BJ (cell line): Measurements from ENCODE around the gene LUC7L3. TPM values are rescaled to one million over a fixed set of nuclear protein-coding genes. Genes with fewer than 3 reads are reported as not detected.
A peak's percentile ranks its signal among the peaks of the same experiment; 100 is the strongest.

Source experiments
- CTCF ChIA-PET: fragments of 350-600 bp; formaldehyde crosslinking; extraction: SDS; loops from one replicate; lab custom pipeline; 2021; ENCODE audit warnings: antibody characterized with exemption, inconsistent platforms; lab: Yijun Ruan, JAX
- POLR2A ChIA-PET: fragments of 300-600 bp; sonication (Branson Sonifier 250); formaldehyde crosslinking; extraction: SDS; loops from one replicate; lab custom pipeline; 2021; ENCODE audit warnings: antibody characterized with exemption; lab: Charles Lee
- DNase-seq: peaks from one replicate; pipeline ENCODE4 v3.0.0-alpha.2; 2011; ENCODE audit warnings: low read depth
- H3K27me3 ChIP-seq: 2 replicates; pipeline ENCODE4 v1.6.0; 2011; ENCODE audit warnings: low read length; ENCODE audit not compliant: control insufficient read depth, insufficient read depth
- H3K36me3 ChIP-seq: 2 replicates; pipeline ENCODE4 v1.5.1; 2011; ENCODE audit warnings: low read length; ENCODE audit not compliant: control insufficient read depth, insufficient read depth
- H3K4me3 ChIP-seq: 2 replicates; pipeline ENCODE4 v1.5.1; 2011; ENCODE audit warnings: low read depth, mild to moderate bottlenecking, control low read depth, low read length
- CTCF ChIP-seq: IDR thresholded peaks from 2 replicates; pipeline ENCODE4 v1.5.1; 2011; ENCODE audit warnings: low read depth, mild to moderate bottlenecking, control low read depth, inconsistent platforms, low read length, moderate library complexity; ENCODE audit not compliant: insufficient read depth
- polyA plus RNA-seq: library from polyadenylated mRNA; depleted of rRNA; stranded (reverse); fragments of >200 nt; gene quantifications from 2 replicates; pipeline ENCODE4 v1.2.3, GENCODE V29; 2011

The LUC7L3 gene
- polyA plus RNA-seq, 1 experiment: 55.6 TPM

DNA sequence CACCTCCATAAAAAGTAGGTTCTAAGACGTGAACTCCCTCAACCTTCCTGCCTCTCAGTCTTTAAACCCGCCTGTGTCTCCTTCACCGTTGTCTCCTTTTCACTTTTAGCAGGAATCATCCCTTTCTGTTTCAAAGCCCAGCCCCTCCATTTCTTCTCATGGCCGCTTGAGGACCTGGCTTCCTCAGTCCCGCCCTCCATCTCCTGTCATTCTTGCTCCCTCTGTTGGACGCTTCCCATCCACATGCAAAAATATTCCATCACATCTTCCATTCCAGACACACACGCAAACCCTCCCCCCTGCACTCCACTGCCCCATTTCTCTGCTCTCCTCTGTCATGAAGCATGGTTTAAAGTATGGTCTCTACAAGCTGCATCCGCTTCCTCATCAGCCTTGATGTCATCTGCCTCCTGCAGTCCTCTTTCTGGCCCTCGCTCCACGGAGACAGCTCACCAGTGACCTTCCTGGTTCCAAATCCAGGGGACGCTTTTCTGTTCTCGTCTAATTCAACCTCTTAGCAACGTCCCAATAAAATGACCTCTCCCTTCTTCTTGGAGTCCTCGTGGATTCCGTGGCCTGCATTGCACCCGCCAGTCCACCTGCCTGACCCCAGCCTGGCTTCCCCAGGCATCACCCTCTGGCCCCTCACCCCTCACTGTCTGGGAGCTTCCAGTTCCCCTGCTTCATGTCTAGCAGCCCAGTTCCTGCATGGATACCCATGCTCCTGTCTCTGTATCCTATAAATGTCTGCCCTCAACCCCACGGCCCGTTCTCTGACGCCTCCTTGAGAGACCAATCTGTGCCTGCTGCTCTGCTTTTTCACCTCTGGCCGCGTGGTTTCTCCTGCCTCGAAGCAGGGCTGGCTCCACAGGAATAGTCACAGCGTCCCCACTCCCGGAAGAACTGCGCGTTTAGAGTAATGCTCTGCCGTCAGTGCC lies 37.9 kb upstream of the LUC7L3 start:
- no peak for DNase-seq
- no peak overlapping the region for H3K4me3 ChIP-seq
- H3K36me3 ChIP-seq: peaks cover 13% of the 10 kb centered on the region
- no peaks in the 10 kb centered on the region for H3K27me3 ChIP-seq
- POLR2A ChIA-PET: no interaction called here
- CTCF ChIA-PET: interaction anchor here (0.6 to 2.9 kb wide), 16 partner anchors 9 to 188 kb away, joined by 3 to 17 read pairs (median 4); partner anchors contain the start of gene CACNA1G
- peak; percentile 74 for TF ChIP-seq CTCF

DNA sequence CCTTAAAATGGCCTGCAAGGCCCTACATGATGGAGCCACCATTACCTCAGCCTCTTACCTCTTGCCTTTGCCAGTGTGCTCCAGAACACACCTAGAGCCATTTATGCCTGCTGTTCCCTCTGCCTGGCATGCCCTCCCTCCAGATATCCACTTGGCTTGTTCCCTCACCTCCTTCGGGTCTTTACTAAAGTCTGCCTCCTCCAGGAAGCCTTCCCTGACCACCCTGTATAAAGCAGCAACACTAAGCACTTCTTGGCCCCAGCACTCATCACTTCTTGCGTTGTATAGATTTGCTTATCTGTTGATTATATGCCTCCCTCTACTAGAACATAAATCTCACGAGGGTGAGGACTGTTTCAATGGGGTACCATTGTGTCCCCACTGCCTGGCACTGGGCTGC lies 37.0 kb upstream of the LUC7L3 start:
- Histone ChIP-seq H3K36me3 (peaks cover 12% of the 10 kb centered on the region), H3K4me3 (no peak overlapping the region), H3K27me3 (no peaks in the 10 kb centered on the region)
- ChIA-PET POLR2A (no interaction called here), CTCF (interaction anchor here (0.6 to 2.9 kb wide), 8 partner anchors 8 to 121 kb away, joined by 3 to 9 read pairs (median 4); no protein-coding TSS in a partner anchor)
- TF ChIP-seq CTCF: no peak
- DNase-seq: no peak

- TF ChIP-seq CTCF: no peak
- Histone ChIP-seq H3K36me3 (peaks cover 9% of the 10 kb centered on the region), H3K27me3 (no peaks in the 10 kb centered on the region), H3K4me3 (no peak overlapping the region)
- no peak for DNase-seq
- POLR2A ChIA-PET: no interaction called here
- CTCF ChIA-PET: interaction anchor here (1.3 to 5.3 kb wide), 4 partner anchors 13 to 57 kb away, joined by 3 to 28 read pairs (median 8); no protein-coding TSS in a partner anchor
Measured at GRCh38 chr17:50682938-50683337, 36.5 kb upstream of the LUC7L3 start.

- ChIA-PET POLR2A (no interaction called here), CTCF (interaction anchor here (1.1 to 5.3 kb wide), 7 partner anchors 12 to 58 kb away, joined by 3 to 28 read pairs (median 6); no protein-coding TSS in a partner anchor)
Measured at GRCh38 chr17:50683434-50684287, 35.7 kb upstream of the LUC7L3 start.

More at GRCh38 chr17:50683434-50684287, 35.7 kb upstream of the LUC7L3 start:
- peaks cover 9% of the 10 kb centered on the region for H3K36me3 ChIP-seq
- no peaks in the 10 kb centered on the region for H3K27me3 ChIP-seq
- no peak for TF ChIP-seq CTCF
- H3K4me3 ChIP-seq: no peak overlapping the region
- DNase-seq: no peak
